CD14-positive monocyte (primary cell): ENCODE data around the gene PNMA1. TPM values are rescaled to one million over a fixed set of nuclear protein-coding genes. Genes with fewer than 3 reads are reported as not detected.

Source experiments
- DNase-seq, 3 donors: peaks; one replicate each; pipeline ENCODE4 v3.0.0-alpha.2; 2011 to 2022
- H2AFZ ChIP-seq: 2 replicates; pipeline ENCODE4 v1.6.0; 2012; ENCODE audit warnings: mild to moderate bottlenecking, low read depth, low read length, inconsistent platforms; ENCODE audit not compliant: insufficient read depth, poor library complexity, severe bottlenecking
- H3K27ac ChIP-seq, 2 donors: 1 replicate in 1 of 2; 2 replicates in 1 of 2; pipeline ENCODE4 v1.5.1; 2012 to 2013; ENCODE audit warnings: low read length in 2 of 2, control low read depth in 1 of 2, inconsistent platforms in 1 of 2, low read depth in 1 of 2, mild to moderate bottlenecking in 1 of 2
- H3K27me3 ChIP-seq, 2 donors: one replicate each; pipeline versions ENCODE4 v1.6.0 to v1.6.1; 2011 to 2013; ENCODE audit warnings: low read length in 2 of 2; ENCODE audit not compliant: control insufficient read depth in 2 of 2, insufficient read depth in 2 of 2
- H3K36me3 ChIP-seq, 2 donors: replicated peaks in 1 of 2; 1 replicate in 1 of 2; 2 replicates in 1 of 2; pipeline versions ENCODE4 v1.5.1 to v1.6.1; 2012 to 2013; ENCODE audit warnings: low read length in 2 of 2, control low read depth in 1 of 2, inconsistent platforms in 1 of 2, mild to moderate bottlenecking in 1 of 2; ENCODE audit not compliant: insufficient read depth in 2 of 2, control insufficient read depth in 1 of 2
- H3K4me1 ChIP-seq, 2 donors: 1 replicate in 1 of 2; 2 replicates in 1 of 2; pipeline versions ENCODE4 v1.5.1 to v1.6.1; 2012 to 2013; ENCODE audit warnings: low read length in 2 of 2, control low read depth in 1 of 2, inconsistent platforms in 1 of 2, mild to moderate bottlenecking in 1 of 2, moderate library complexity in 1 of 2; ENCODE audit not compliant: insufficient read depth in 2 of 2, control insufficient read depth in 1 of 2
- H3K4me2 ChIP-seq: replicated peaks from 2 replicates; pipeline ENCODE3; 2012; ENCODE audit warnings: low read length, moderate library complexity, mild to moderate bottlenecking; ENCODE audit not compliant: poor library complexity, severe bottlenecking; ENCODE audit errors: extremely low read depth
- H3K4me3 ChIP-seq, 3 experiments: fragments of 200-600 bp in 1 of 3; sonication (generic) in 1 of 3; replicated peaks in 1 of 3; 1 replicate in 2 of 3; 2 replicates in 1 of 3; pipeline ENCODE4 v1.5.1; 2011 to 2013; ENCODE audit warnings: low read length in 3 of 3, mild to moderate bottlenecking in 3 of 3, control low read depth in 2 of 3, low read depth in 2 of 3, inconsistent platforms in 1 of 3, moderate library complexity in 1 of 3
- H3K79me2 ChIP-seq: 2 replicates; pipeline ENCODE4 v1.6.0; 2012; ENCODE audit warnings: mild to moderate bottlenecking, control low read depth, inconsistent platforms, low read length, moderate library complexity; ENCODE audit not compliant: insufficient read depth
- H3K9ac ChIP-seq: 2 replicates; pipeline ENCODE4 v1.6.0; 2017; ENCODE audit warnings: low read length, mild to moderate bottlenecking; ENCODE audit not compliant: insufficient read depth, poor library complexity, severe bottlenecking
- H3K9me3 ChIP-seq, 2 donors: replicated peaks in 1 of 2; 1 replicate in 1 of 2; 2 replicates in 1 of 2; pipeline versions ENCODE4 v1.5.1 to v1.6.1; 2012 to 2013; ENCODE audit warnings: low read length in 2 of 2, control low read depth in 1 of 2; ENCODE audit not compliant: control insufficient read depth in 1 of 2, insufficient read depth in 1 of 2
- H4K20me1 ChIP-seq: 2 replicates; pipeline ENCODE4 v1.6.0; 2012; ENCODE audit warnings: mild to moderate bottlenecking, low read length, control low read depth, moderate library complexity; ENCODE audit not compliant: insufficient read depth
- H3K27ac Mint-ChIP-seq, 7 donors: one replicate each; pipeline ENCODE4 v1.8.0; 2020; ENCODE audit warnings: mild to moderate bottlenecking in 7 of 7, mixed read lengths in 7 of 7, moderate library complexity in 6 of 7, inconsistent platforms in 2 of 7
- H3K27me3 Mint-ChIP-seq, 3 donors: one replicate each; pipeline ENCODE4 v1.8.0; 2021 to 2022; ENCODE audit warnings: low read depth in 3 of 3, mild to moderate bottlenecking in 3 of 3, mixed read lengths in 3 of 3, moderate library complexity in 3 of 3, inconsistent platforms in 1 of 3
- H3K36me3 Mint-ChIP-seq, 2 donors: one replicate each; pipeline ENCODE4 v1.8.0; 2020; ENCODE audit warnings: mixed read lengths in 2 of 2, inconsistent platforms in 1 of 2, mild to moderate bottlenecking in 1 of 2
- H3K4me1 Mint-ChIP-seq: one replicate; pipeline ENCODE4 v1.8.0; 2020; ENCODE audit warnings: mild to moderate bottlenecking, mixed read lengths
- H3K4me3 Mint-ChIP-seq, 2 donors: one replicate each; pipeline ENCODE4 v1.8.0; 2020; ENCODE audit warnings: mild to moderate bottlenecking in 2 of 2, mixed read lengths in 2 of 2, moderate library complexity in 1 of 2
- H3K9me3 Mint-ChIP-seq, 7 donors: one replicate each; pipeline ENCODE4 v1.8.0; 2020 to 2022; ENCODE audit warnings: mixed read lengths in 7 of 7, mild to moderate bottlenecking in 6 of 7, moderate library complexity in 6 of 7, inconsistent platforms in 2 of 7
- CTCF ChIP-seq: fragments of 200-600 bp; IDR thresholded peaks from one replicate; pipeline ENCODE4 v1.8.0; 2022; ENCODE audit warnings: antibody characterized with exemption, mild to moderate bottlenecking
- WGBS: methylation state at CpG from one replicate; pipeline ENCODE4 v1.1.5; 2013; ENCODE audit warnings: missing lambda C conversion rate; ENCODE audit not compliant: insufficient coverage; 5-methylcytosine and 5-hydroxymethylcytosine counted together
- intact Hi-C, 2 donors: fragments of 100-400 bp; cut with micrococcal nuclease; formaldehyde crosslinking; loops; one replicate each; pipeline versions ENCODE4 v1.15.0 to v1.15.1; 2023
- polyA plus RNA-seq, 3 donors: library from polyadenylated mRNA; depleted of rRNA in 1 of 3; unstranded in 2 of 3; stranded (reverse) in 1 of 3; fragments of 300-500 nt in 2 of 3; fragments of >200 nt in 1 of 3; fragmentation: Illumina TruSeq in 2 of 3; gene quantifications; 1 replicate in 2 of 3; 2 replicates in 1 of 3; pipeline ENCODE4 v1.2.3, GENCODE V29; 2012 to 2021

PNMA1 gene
- polyA plus RNA-seq, 3 donors = 2.4 to 6.4 (median 4.4) TPM

DNA sequence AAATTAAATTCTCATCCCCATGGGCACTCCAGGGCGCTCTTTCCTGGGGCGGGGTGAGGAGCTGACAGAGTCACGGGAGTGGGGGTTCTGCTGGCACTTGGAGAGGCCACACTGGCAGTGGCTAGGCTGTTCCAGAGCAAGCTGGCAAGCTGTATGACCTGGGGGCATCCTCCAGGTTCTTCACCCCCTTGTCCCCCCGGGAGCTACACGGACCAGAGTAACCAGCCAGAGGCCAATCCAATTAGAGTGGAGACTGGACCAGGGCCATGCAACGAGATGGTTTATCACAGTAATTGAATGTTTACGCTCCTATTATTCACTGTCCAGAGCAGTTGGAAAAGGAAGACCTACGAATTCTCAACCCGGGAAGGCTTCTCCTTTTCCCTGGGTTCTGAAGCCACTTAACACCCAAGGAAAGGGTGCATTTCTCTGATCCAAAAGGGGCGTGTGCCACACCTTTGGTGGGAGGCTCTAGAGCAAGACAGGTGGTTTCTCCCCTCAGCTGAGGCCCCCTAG, 43.8 kb upstream of the PNMA1 start:
- no peak for TF ChIP-seq CTCF
- Histone ChIP-seq H3K4me3 (peak overlapping the region; percentile 63 to 77 (median 66)), H3K4me2 (peak overlapping the region; percentile 82), H4K20me1 (peaks cover 69% of the 10 kb centered on the region), H3K27ac (peak overlapping the region; percentile 92 to 98), H3K27me3 (no peaks in the 10 kb centered on the region), H3K36me3 (no peaks in the 10 kb centered on the region), H2AFZ (no peak overlapping the region), H3K9ac (peak overlapping the region; percentile 95), H3K4me1 (peaks cover 82 to 90% of the 10 kb centered on the region in 2 donors), H3K9me3 (no peaks in the 10 kb centered on the region), H3K79me2 (peaks cover 87% of the 10 kb centered on the region)
- no peak for DNase-seq
- intact Hi-C loops = no loop called here
- peak overlapping the region; percentile 90 to 98 (median 96) for H3K27ac Mint-ChIP-seq
- 30% methylated on average over 7 of the region's 10 CpGs for WGBS
- peaks cover 16 to 20% of the 10 kb centered on the region in 2 donors for H3K36me3 Mint-ChIP-seq
- H3K27me3 Mint-ChIP-seq = peaks cover 0 to 2% (median 0%) of the 10 kb centered on the region in 3 donors
- H3K4me1 Mint-ChIP-seq = peaks cover 83% of the 10 kb centered on the region
- peak overlapping the region; percentile 83 to 88 for H3K4me3 Mint-ChIP-seq
- H3K9me3 Mint-ChIP-seq = no peaks in the 10 kb centered on the region

GRCh38 chr14:73757381-73757780, 43.2 kb upstream of the PNMA1 start:
- Histone ChIP-seq H3K79me2 (peaks cover 87% of the 10 kb centered on the region), H3K4me1 (peaks cover 82 to 90% of the 10 kb centered on the region in 2 donors), H3K27ac (peak overlapping the region; percentile 92 to 98), H3K9me3 (no peaks in the 10 kb centered on the region), H3K9ac (peak overlapping the region; percentile 95), H3K27me3 (no peaks in the 10 kb centered on the region), H3K4me2 (peak overlapping the region; percentile 82), H2AFZ (no peak overlapping the region), H3K4me3 (peak overlapping the region in 1 of 3 experiments; percentile 77), H3K36me3 (no peaks in the 10 kb centered on the region), H4K20me1 (peaks cover 70% of the 10 kb centered on the region)
- no peaks in the 10 kb centered on the region for H3K9me3 Mint-ChIP-seq
- peak overlapping the region; percentile 83 to 88 for H3K4me3 Mint-ChIP-seq
- peaks cover 0 to 2% (median 0%) of the 10 kb centered on the region in 3 donors for H3K27me3 Mint-ChIP-seq
- peaks cover 16 to 23% of the 10 kb centered on the region in 2 donors for H3K36me3 Mint-ChIP-seq
- no peak for TF ChIP-seq CTCF
- H3K27ac Mint-ChIP-seq = peak overlapping the region; percentile 90 to 98 (median 96)
- H3K4me1 Mint-ChIP-seq = peaks cover 83% of the 10 kb centered on the region
- intact Hi-C loops = no loop called here
- peak in 1 of 3 donors; percentile 4 for DNase-seq
- WGBS = no CpG with 5 or more reads among the region's 1 CpG
